GM19467 (cell line): ENCODE results near the gene LIMA1.
"Not testable (repeated sequence)": the region's sequence is repeated elsewhere in the genome, so short reads cannot be mapped to it uniquely, and the experiment has no call there.

Experiments used
- ATAC-seq: cut with Tn5 transposase; IDR thresholded peaks from one replicate; pipeline ENCODE4 v1.9.1; 2021; ENCODE audit warnings: mild to moderate bottlenecking, moderate library complexity; ENCODE audit not compliant: unreplicated experiment

LIMA1 gene

GRCh38 chr12:50248411-50248810 is 34.9 kb downstream of the LIMA1 start:
- ATAC-seq, result no peak

GRCh38 chr12:50247665-50248064 is 35.7 kb downstream of the LIMA1 start:
- ATAC-seq, result not testable (repeated sequence)

DNA sequence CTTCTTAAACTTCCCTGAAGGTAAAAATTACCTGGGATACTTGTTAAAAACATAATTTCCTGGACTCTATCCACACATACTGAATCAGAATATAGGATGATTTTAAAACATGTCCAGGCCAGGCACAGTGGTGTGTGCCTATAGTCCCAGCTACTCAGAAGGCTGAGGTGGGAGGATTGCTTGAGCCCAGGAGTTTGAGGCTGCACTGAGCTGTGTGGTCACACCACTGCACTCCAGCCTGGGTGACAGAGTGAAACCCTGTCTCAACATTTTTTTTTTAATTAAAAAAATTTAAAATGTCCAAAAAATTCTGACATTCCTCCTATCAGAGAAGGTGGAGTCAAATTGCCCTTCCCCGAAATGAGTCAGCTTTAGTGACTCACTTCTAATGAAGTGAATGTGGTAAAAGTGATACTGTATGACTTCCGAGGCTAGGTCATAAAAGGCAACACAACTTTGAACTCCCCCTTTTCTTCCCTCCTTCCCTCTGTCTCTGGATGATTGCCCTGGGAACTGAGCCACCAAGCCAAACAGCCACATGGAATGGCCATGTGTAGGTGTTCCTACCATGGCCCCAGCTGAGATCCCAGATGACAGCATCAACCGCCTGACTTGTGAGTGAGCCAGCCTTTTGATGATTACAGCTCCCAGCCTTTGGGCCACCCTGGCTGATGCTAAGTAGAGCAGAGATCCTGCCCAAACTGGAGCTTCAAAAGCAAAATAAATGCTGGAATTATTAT is 36.3 kb downstream of the LIMA1 start:
- ATAC-seq, result no peak

DNA sequence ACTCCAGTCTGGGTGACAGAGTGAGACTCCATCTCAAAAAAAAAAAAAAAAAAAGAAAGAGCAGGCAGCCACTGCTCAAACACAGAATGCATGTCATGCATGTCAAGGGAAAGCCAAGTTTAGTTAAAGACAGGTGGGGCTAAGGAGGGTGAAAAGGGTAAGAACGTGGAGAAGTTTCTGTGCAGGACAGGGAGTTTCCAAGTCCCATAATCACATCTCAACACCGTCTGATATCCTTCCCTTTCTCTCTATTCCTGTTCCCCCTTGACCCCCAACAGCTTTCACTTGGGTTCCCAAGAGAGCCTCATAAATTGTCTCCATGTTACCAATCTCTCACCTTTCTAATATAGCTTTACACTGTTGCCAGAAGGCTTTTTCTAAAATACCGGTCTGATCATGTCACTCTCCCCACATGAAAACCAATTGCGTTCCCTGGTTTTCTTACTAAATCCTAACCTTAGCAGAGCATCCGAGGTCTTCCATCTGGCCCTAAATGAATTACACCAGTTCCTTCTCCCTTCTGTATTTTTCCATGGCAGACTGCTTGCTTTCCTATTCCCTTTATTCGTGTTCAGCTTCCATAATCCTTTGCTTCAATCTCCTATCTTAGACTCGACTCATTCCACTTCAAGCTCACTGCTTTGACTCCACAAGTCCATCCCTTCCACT is 37.0 kb downstream of the LIMA1 start:
- ATAC-seq, result no peak

- no peak for ATAC-seq
Measured at GRCh38 chr12:50243507-50243906, 39.8 kb downstream of the LIMA1 start.

GRCh38 chr12:50242751-50243191 is 40.5 kb downstream of the LIMA1 start:
- ATAC-seq, result no peak

DNA sequence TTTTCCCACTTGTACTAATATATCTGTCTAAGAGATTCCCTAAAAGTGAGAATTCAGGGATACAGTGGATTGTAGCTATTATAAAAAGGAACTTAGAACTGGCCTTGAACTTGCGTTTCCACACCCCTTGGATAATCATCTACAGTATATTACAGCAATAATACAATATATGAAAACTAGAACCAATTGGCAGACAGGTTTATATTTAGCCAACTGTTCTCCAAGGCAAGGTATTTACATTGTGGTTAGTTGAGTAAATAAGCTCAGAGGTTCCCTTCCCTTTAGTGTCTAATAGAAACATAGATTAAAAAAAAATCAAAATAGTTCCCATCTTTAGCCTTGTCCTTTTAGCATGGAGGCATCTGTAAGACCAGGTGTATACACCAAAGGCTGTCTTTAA is 42.1 kb downstream of the LIMA1 start:
- ATAC-seq, result no peak

DNA sequence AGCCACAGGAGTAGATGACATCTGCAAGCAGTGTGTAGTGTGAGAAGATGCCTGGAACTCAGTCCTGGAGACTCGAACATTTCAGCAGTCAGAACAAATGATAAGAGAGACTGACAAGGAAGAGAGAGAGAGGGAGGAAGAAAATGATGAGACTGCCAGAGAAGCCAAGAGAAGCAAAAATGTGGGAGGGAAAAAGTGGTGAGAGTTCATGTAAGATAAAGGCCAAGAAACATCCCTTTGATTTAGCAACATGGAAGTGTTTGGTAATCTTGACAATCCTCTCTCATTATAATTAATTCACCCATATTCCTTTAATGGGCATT is 42.6 kb downstream of the LIMA1 start:
- no peak for ATAC-seq

DNA sequence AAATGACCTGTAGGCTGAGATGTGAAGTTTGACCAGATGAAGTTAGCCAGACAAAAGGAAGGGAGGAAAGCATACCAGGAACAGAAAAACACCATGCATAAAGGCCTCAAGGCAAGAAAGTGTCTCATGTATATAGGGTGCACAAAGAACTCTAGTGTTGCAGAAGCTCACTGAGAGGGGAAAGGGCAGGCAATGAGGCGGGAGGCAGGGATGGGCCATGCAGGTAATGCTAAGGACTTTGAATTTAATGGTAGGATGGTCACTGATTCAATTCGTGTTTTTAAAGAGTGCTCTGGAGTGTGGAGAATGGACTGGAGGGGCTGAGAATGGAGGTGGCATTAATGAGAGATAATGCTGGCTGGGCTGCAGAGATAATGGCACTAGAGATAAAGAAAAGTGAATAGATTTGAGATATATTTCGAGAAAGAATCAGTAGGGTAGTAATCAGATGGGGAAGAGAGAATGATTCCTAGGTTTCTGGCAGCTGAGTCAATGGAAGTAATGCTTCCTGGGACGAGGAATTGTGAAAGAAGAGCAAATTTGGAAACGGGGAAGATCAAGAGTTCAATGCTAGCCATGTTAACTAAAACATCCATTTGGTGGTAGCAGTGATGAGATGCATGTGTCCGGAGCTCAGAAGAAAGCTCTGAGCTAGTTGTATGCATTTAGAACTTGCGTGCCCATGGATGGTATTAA is 43.1 kb downstream of the LIMA1 start:
- ATAC-seq, result no peak

- ATAC-seq, result no peak
Measured at GRCh38 chr12:50239355-50239891, 43.9 kb downstream of the LIMA1 start.

DNA sequence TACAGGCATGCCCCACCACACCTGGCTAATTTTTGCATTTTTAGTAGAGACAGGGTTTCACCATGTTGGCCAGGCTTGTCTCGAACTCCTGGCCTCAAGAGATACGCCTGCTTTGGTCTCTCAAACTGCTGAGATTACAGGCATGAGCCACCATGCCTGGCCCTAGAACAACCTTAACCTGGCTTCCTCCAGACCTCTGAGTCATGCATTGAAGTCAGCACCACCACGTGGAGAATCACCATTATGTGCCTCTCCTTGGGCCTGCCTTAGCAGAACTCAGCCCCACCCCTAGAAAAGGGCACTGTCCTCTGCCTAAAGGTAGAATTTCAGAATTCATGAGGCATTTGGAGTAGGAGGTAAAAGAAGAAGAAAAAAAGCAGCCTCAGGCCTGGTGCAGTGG is 49.0 kb downstream of the LIMA1 start:
- ATAC-seq, result no peak

DNA sequence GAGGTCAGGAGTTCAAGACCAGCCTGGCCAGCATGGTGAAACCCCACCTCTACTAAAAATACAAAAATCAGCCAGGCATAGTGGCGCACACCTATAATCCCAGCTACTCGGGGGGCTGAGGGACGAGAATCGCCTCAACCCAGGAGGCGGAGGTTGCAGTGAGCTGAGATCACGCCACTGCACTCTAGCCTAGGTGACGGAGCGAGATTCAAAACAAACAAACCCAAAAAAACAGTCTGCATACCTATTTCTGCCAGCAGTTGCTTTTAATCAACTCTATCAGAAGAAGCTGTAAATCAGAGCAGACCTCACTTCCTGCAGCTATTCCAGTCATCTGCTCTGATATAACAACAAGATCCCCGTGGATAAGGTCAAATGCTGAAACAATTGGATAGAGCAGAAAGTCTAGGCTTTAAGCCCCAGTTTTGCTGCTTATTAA is 50.5 kb downstream of the LIMA1 start:
- no peak for ATAC-seq

DNA sequence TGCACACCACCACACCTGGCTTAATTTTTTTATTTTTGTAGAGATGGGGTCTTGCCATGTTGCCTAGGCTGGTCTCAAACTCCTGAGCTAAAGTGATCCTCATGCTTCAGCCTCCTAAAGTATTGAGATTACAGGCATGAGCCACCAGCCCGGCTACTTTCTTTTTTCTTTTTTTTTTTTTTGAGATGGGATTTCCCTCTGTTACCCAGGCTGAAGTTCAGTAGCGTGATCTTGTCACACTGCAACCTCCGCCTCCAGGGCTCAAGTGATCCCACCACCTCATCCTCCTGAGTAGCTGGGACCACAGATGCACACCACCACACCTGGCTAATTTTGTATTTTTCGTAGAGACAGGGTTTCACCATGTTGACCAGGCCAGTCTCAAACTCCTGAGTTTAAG is 51.1 kb downstream of the LIMA1 start:
- ATAC-seq, result no peak

- ATAC-seq, result no peak
Measured at GRCh38 chr12:50231346-50231745, 52.0 kb downstream of the LIMA1 start.

DNA sequence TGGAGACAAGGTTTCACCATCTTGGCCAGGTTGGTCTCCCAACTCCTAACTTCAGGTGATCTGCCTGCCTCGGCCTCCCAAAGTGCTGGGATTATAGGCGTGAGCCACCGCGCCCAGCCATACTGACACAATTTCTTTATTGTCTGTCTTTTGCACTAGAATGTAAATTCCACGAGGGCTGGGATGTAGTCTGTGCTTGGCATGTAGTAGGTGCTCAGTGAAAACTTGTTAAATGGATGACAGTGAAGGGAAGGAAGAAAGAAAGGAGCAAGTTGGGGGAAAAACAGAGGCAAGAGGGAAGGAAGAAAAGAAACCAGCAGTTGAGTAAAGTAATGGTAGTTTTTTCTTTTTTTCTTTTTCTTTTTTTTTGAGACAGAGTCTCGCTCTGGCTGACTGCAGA is 53.1 kb downstream of the LIMA1 start:
- no peak for ATAC-seq

DNA sequence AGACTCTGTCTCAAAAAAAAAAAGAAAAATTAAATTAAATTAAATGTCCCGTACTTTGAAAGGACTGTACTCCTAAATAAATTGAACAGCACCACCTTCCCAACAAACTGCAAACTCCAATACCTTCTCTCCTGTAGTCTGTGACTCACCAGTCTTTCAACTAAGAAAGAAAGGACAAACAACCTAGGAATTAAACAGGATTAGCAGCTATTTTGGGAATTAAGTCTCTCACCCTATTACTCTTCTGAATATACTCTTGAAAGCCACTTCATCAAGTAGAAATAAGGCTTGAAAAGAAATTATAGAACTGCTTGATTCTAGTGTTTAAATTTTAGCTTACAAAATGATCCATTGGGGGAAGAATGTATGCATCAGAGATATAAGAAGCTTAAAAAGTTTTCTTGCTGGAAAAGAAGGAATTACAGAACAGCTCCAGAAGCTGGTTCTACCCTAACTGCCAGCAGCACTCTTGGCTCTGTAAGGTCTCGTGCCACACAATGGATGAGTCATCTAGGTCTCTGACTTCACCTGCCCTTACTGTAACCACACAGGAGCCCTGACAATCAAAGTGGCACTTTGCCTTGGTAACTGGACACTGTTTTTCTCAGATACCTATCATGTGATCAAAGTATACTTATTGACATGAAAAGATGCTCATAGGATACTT is 59.2 kb downstream of the LIMA1 start:
- ATAC-seq, result no peak

DNA sequence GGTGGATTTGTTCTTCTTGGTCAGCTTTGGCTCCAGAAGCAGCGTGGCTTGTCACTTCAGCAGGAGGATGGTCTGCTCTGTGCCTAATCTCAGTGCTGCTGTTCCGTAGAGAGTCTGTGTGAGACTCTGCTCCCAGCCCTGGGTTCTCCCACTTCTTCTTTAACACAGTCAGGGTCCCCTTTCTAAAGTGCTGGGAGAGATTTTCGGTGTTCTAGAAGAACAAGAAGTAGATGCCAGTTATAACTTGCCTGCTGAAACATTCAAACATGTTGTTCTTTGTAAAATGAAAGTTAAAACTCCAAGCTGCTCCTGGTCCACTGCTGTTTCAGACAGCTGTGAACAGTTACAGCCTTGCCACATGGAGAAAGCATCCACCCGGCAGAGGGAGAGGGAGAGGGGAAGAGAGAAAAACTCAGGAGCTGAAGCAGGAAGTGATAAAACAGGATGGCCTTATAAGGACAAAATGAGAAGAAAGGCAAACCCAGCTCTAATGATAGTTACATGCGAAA is 61.0 kb downstream of the LIMA1 start:
- ATAC-seq, result no peak

DNA sequence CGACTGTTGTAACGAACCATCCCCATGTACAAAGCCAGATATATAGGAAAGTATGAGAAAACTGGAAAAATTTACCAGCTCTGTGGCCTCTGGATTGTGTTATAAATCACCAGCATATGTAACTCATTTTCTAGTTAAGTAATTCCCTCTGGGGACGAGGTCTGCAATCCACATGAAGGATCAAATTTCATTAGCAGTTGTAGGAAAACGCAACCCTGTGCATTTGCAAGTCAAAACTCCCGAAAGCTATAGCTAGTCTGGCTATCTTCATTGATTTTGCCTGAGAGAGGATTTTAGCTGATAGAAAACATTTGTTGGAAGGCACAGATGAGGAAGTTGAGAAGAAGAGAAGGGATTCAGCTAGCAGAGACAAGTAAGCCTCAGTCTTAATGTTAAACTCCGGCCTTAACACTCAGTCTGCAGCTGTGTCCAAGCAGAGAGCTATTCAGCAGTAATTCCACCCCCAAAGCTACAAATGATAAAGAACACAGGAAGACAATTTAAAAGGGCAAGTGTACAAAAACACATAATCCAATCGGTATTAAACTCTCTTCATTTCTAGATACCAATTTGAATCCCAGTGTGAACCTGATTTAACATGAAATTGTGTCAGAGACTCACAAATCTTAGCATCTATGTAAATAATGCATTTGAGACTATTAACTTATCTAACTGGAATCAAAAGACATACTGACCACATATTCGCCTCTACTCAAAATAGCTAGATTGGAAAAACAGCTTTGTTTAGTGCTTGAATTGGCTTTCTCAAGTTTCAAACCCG is 61.9 kb downstream of the LIMA1 start:
- ATAC-seq, result no peak

DNA sequence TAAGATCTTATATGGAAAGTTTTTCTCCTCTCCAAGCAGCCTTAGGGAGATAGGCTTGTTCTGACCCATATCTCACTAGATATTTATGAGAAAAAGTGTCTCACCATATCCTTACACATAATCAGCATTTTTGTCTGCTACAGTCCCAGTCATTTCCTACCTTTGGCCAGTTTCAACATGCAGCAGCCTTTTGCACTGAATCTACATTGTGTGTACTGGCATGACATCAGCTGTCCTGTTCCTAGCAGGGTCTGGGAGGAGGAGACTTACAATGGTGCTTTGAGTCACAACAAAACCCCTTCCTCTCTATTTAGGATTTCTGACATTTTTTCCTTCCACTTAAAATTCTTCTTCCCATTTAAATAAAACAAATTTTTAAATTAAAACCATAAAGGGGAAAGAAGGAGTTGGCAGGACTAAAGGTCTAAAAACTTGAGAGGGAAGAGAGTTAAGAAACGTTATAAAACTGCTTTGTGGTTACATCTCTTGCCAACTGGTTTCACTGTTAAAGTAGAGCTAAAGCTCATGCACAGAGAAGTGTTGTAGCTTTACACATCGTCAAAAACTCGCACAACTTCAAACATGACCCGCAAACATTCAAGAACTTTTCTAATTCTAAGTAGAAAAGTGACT is 62.8 kb downstream of the LIMA1 start:
- peak; percentile 47 for ATAC-seq

GRCh38 chr12:50219544-50219943 is 63.8 kb downstream of the LIMA1 start:
- ATAC-seq, result no peak
